Measurements from ENCODE around the gene ANKH.

Gene ANKH

GRCh38 chr5:14790911-14791310 lies 80.7 kb downstream of the ANKH start:
- no peak for TF ChIP-seq POLR2A (IDR thresholded peaks at IDR 0.05; ENCODE audit: low read depth, low read length)
- no peak for DNase-seq (ENCODE audit: insufficient read length, low spot score)
- FAIRE-seq: no peak

- no peak for TF ChIP-seq POLR2A (IDR thresholded peaks at IDR 0.05; ENCODE audit: low read depth, low read length)
- FAIRE-seq: no peak
- DNase-seq (ENCODE audit: insufficient read length, low spot score): no peak
Measured at GRCh38 chr5:14790220-14790619, 81.4 kb downstream of the ANKH start.

GRCh38 chr5:14787801-14788579 lies 83.6 kb downstream of the ANKH start:
- DNase-seq (ENCODE audit: insufficient read length, low spot score): no peak
- TF ChIP-seq POLR2A (IDR thresholded peaks at IDR 0.05; ENCODE audit: low read depth, low read length): no peak
- no peak for FAIRE-seq

- no peak for TF ChIP-seq POLR2A (IDR thresholded peaks at IDR 0.05; ENCODE audit: low read depth, low read length)
- no peak for FAIRE-seq
- DNase-seq (ENCODE audit: insufficient read length, low spot score): no peak
Measured at GRCh38 chr5:14783691-14784090, 87.9 kb downstream of the ANKH start.

GRCh38 chr5:14782591-14782990 lies 89.0 kb downstream of the ANKH start:
- no peak for FAIRE-seq
- TF ChIP-seq POLR2A (IDR thresholded peaks at IDR 0.05; ENCODE audit: low read depth, low read length): no peak
- no peak for DNase-seq (ENCODE audit: insufficient read length, low spot score)

- no peak for FAIRE-seq
- no peak for TF ChIP-seq POLR2A (IDR thresholded peaks at IDR 0.05; ENCODE audit: low read depth, low read length)
- DNase-seq (ENCODE audit: insufficient read length, low spot score): no peak
Measured at GRCh38 chr5:14781106-14781505, 90.5 kb downstream of the ANKH start.

- no peak for FAIRE-seq
- TF ChIP-seq POLR2A (IDR thresholded peaks at IDR 0.05; ENCODE audit: low read depth, low read length): no peak
- DNase-seq (ENCODE audit: insufficient read length, low spot score): no peak
Measured at GRCh38 chr5:14779975-14780374, 91.6 kb downstream of the ANKH start.

GRCh38 chr5:14778792-14779070 lies 92.8 kb downstream of the ANKH start:
- FAIRE-seq (no peak), DNase-seq (ENCODE audit: insufficient read length, low spot score) (no peak)
- no peak for TF ChIP-seq POLR2A (IDR thresholded peaks at IDR 0.05; ENCODE audit: low read depth, low read length)

GRCh38 chr5:14777932-14778791 lies 93.4 kb downstream of the ANKH start:
- DNase-seq (ENCODE audit: insufficient read length, low spot score) (no peak), FAIRE-seq (no peak)
- no peak for TF ChIP-seq POLR2A (IDR thresholded peaks at IDR 0.05; ENCODE audit: low read depth, low read length)

GRCh38 chr5:14777187-14777586 lies 94.4 kb downstream of the ANKH start:
- FAIRE-seq (no peak), DNase-seq (ENCODE audit: insufficient read length, low spot score) (no peak)
- no peak for TF ChIP-seq POLR2A (IDR thresholded peaks at IDR 0.05; ENCODE audit: low read depth, low read length)

GRCh38 chr5:14776602-14777001 lies 95.0 kb downstream of the ANKH start:
- DNase-seq (ENCODE audit: insufficient read length, low spot score) (no peak), FAIRE-seq (no peak)
- TF ChIP-seq POLR2A (IDR thresholded peaks at IDR 0.05; ENCODE audit: low read depth, low read length): no peak

- peak; percentile 50 for FAIRE-seq
- DNase-seq (ENCODE audit: insufficient read length, low spot score): peak; percentile 55
- no peak for TF ChIP-seq POLR2A (IDR thresholded peaks at IDR 0.05; ENCODE audit: low read depth, low read length)
Measured at GRCh38 chr5:14775857-14776256, 95.7 kb downstream of the ANKH start.

- DNase-seq (ENCODE audit: insufficient read length, low spot score) (no peak), FAIRE-seq (no peak)
- TF ChIP-seq POLR2A (IDR thresholded peaks at IDR 0.05; ENCODE audit: low read depth, low read length): no peak
Measured at GRCh38 chr5:14773588-14773987, 98.0 kb downstream of the ANKH start.

GRCh38 chr5:14771972-14772371 lies 99.6 kb downstream of the ANKH start:
- DNase-seq (ENCODE audit: insufficient read length, low spot score) (no peak), FAIRE-seq (no peak)
- TF ChIP-seq POLR2A (IDR thresholded peaks at IDR 0.05; ENCODE audit: low read depth, low read length): no peak

GRCh38 chr5:14771189-14771588 lies 100.4 kb downstream of the ANKH start:
- no peak for DNase-seq (ENCODE audit: insufficient read length, low spot score)
- FAIRE-seq: peak; percentile 48
- TF ChIP-seq POLR2A (IDR thresholded peaks at IDR 0.05; ENCODE audit: low read depth, low read length): no peak
